Stimulated activated CD4-positive, alpha-beta T cell treated with anti-CD3 and anti-CD28 coated beads, Interleukin-2, amount 100 ng/mL, for 4 hours (primary cell): ENCODE measurements around the gene PDPK1.
"Not testable (repeated sequence)": the region's sequence is repeated elsewhere in the genome, so short reads cannot be mapped to it uniquely, and the experiment has no call there.

ENCODE experiments used
- DNase-seq: peaks from one replicate; pipeline ENCODE4 v3.0.0-alpha.2; 2020; ENCODE audit warnings: low read depth

PDPK1 gene

GRCh38 chr16:2587891-2588565, 50.2 kb downstream of the PDPK1 start:
- DNase-seq = no peak

DNA sequence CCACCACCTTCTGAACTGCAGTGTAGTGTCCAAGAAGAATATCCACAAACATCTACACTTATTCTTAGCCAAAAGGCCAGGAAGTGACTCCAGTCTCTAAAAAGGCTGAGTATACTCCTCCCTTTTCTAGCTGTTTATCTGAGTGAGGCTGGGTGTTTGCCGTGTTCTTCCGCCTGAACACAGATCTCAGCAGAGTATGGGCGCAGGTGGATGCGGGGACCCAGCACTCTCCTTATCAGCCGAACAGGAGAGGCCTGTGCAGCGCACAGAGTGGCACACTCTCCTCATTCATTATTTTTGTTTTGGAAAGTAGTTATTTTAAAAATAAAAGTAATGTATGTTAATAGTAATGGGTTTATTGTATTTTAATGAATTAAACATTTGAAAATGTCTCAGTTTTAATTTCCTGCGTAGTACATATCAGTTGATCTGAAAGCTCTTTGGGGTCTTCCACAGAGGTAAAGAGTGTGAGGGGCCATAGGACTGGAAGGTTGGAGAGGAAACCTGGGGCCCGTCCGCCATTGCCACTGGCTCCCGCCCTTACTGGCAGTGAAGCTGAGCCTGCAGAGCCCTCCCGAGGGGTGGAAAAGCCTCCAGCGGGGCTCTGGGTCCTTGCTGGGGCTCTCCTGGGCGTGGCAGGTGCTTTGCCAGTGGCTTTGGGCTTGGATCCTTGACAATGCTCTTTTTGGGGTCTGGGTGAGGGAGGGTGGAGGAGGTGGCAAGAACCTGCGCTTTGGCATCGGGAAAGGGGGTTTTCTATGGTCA, 53.8 kb downstream of the PDPK1 start:
- no peak for DNase-seq

- no peak for DNase-seq
Observed at GRCh38 chr16:2592786-2593185, 55.0 kb downstream of the PDPK1 start.

DNA sequence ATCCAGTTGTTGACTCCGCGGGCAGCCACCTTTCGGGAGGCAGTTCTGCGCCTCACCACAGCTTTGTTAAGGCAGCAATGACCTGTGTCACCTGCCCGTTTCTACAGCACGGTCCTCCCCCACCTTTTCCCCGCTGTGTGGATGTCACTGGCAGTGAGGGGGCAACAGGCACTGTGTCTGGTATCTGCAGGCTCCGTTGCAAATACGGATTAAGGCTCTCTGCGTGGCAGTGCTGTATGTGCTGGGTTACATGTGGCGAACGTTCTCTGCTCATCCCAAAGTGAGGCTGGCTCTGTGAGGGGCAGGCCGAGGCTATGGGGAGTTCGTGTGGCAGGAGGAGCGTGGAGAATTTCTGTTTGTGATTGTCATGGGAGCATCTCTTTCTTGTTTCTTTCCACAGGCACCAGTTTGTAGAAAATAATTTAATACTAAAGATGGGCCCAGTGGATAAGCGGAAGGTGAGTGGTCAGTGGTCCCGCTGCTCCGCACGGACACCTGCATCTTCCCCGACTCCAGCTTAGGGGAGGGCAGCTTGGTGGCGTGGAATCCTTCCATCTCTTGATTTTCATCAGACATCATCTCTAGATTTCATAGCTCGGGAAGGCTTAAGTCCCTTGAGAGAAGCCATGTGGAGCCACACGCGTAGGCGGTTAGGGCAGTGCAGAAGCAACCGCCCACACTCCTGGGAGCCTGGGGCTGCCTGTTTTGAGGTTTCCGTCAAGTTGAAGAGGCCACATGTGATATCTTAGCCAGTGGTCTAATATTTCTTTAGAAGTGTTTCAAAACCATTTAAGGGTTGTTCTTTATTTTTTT, 57.8 kb downstream of the PDPK1 start:
- no peak for DNase-seq

DNA sequence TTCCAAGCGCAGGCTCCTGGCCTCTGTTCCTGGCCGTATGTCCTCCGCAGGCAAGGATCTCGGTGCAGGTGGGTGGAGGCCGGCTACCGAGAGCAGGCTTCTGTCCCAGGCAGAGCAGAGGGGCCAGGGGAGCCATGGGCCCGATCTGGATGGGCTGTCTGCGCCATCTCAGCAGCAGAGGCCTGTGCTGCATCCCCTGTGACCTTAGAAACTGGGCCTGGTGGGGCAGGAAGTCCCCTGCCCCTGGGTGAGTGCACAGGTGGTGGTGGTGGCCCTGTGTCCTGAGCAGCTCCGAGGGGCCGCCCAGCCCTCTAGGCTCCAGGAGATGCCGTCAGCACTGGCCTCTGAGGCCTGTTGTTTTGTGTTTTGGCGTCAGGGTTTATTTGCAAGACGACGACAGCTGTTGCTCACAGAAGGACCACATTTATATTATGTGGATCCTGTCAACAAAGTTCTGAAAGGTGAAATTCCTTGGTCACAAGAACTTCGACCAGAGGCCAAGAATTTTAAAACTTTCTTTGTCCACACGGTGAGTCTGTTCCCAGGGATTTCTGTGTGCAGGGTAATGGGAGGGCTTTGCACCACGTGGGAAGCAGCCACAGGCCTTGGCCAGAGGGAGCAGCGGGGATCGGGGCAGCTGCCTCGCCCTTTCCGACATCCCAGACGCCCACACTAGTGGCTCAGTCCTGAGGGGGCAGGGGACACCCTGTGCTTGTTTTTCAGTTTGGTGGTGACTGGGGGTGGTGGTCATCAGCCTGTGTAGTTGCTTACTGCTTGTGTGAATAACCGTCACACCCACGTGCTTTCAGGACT, 59.1 kb downstream of the PDPK1 start:
- no peak for DNase-seq

- no peak for DNase-seq
Observed at GRCh38 chr16:2597560-2597902, 59.7 kb downstream of the PDPK1 start.

GRCh38 chr16:2598133-2598641, 60.4 kb downstream of the PDPK1 start:
- DNase-seq = no peak

DNA sequence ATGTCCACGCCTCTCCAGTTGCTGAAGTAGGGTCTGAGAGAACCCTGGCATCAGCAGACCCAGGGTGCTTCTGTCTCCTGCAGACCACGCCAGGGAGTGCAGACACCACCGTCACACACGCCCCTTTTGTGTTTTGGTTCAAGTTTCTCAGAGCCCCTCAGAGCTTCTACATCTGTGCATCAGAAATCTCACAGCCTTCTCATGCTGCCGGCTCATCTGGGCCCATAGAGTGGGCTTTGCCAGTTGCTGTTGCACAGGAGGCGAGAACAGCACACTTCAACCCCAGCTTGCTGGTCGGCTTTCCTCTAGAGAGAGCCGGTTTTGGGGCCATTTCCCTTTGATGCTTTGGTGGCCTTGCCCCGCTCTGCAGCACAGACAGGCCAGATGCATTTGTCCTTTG, 60.9 kb downstream of the PDPK1 start:
- no peak for DNase-seq

DNA sequence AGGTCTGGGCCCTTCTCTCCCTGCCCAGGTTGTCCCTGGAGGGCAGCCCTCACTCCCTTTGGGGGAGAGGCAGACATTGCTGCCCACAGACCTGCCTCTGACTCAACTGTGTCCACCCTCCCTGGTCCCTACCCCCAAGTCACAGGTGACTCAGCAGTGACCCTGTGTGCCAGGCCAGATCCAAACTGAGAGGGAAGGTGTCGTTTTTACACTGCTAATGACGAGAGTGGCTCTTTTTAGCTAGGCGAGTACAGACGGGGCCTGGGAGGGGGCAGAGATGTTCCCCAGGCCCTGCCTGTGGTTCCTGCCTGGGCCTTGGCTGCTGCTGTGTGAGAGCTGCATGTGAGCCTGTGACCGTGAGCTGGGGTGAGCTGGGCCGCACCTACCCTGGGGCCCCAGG, 61.3 kb downstream of the PDPK1 start:
- DNase-seq = not testable (repeated sequence)

DNA sequence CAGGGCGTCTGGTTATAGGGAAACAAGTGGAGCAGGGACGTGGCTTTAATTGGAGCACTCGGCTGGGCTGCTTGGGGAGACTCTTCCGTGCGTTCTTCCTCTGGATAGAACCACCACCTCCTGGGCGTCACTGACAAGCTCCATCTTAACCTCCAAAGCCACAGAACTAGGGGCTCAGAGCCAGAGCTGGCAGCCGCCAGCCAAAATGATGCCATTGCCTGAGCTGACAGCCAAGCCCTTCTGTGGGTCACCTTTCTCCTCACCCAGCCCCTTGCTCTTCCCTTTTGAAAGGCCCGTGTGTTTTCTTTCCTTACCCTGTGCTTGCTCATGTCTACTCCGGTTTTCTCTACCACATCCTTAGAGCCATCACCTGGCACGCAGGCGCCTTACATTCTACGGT, 62.0 kb downstream of the PDPK1 start:
- not testable (repeated sequence) for DNase-seq

DNA sequence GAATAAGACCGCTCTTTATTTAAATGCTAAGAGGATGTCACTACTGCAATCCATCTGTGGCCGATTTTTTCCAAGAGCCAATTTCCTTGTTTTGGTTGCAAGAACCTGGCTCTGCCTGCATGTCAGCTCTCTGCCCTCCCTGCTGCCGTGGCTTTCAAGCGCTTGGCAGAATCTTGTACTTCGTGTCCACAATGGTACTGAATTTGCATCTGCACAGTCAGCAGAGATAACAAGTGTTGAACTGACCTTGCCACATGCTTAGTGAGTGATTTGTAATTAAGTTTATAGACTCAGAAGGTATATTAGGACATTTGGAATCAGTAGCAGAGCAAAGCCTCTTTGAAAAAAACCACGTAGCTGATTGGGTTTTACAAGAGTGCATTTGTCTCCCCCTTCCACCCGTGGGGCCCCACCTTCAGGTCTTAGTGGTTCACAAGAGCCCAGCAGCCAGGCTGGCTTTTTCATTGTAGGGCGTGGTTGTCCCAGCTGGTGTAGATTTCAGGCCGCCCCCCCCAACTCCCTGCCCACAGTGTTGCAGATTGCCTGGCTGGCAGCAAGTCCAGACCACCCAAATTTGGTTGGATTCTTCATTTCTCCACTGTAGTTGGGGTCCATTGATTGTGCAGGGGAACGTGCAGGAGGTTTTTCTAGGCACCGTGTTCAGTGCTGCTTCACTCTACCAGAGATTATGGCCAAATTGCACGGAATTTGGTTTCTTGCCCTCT, 63.6 kb downstream of the PDPK1 start:
- DNase-seq = not testable (repeated sequence)

- not testable (repeated sequence) for DNase-seq
Observed at GRCh38 chr16:2602175-2602574, 64.4 kb downstream of the PDPK1 start.

- DNase-seq = peak; percentile 74
Observed at GRCh38 chr16:2603165-2604015, 65.6 kb downstream of the PDPK1 start.

- DNase-seq = not testable (repeated sequence)
Observed at GRCh38 chr16:2604016-2604369, 66.2 kb downstream of the PDPK1 start.

DNA sequence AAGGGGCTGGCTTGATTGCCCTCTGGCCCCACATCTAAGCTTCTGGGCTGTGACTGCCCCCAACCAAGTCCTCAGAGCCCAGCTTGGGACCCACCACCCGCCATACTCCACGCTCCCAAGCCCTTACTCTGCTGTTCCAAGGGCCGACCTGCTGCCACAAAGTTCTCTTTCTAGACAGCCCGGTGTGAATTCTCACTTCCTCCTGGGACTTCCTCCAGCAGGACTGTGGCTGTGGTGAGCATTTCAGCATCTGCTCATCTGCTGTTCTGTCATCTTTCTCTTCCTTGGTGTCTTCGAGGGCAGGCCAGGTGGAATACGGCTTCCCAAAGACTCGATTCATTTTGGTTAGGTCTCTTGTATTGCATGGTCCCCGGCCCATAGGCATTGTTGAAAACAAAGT, 69.0 kb downstream of the PDPK1 start:
- not testable (repeated sequence) for DNase-seq

DNA sequence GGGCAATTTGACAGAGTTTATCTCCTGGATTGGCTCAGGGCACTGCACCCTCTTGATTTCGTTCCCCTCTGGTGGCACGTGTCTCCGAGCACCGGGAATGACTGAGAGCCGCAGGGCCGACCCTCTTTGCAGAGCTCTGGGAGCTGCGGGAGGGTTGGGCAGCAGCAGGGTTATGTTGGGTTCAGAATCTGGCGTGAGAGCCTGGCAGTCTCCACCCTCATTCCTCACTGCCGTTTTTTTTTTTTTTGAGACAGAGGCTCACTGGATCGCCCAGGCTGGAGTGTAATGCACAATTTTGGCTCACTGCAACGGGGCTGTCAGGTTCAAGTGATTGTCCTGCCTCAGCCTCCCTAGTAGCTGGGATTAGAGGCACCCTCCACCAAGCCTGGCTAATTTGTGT, 71.5 kb downstream of the PDPK1 start:
- not testable (repeated sequence) for DNase-seq

- DNase-seq = no peak
Observed at GRCh38 chr16:2609827-2610470, 72.1 kb downstream of the PDPK1 start.

DNA sequence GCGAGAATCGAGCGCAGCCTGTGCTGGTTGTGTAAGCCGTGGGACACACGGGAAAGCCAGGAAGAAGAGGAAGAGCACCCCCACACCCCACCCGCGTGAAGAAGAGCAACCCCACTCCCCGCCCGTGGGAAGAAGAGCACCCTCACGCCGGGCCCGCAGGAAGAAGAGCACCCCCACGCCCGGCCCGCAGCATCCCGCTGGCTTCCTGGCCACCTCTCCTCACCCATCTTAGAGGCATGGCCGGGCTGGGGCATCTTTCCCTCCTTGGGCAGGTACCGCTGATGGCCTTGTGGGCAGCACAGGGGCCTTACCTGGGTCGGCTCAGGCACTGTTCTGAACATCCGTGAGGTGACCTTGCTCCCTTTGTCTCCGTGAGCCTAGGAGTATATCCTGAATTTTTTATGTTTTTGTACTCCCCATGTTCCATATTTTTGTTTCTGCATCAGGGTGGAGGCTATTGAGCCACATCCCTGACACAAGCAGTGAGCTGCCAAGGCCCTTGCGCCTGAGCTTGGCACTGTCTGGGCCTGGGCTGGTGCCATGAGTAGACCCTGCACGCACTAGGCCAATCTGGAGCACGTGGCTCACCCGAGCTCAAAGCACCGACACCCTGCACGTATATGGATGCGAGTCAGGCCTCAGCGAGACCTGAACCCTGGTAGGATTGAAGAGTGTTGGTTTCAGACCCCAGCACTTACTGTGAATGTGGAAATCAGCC, 73.1 kb downstream of the PDPK1 start:
- DNase-seq = no peak

- DNase-seq = no peak
Observed at GRCh38 chr16:2611499-2611862, 73.7 kb downstream of the PDPK1 start.
